Body of pancreas (tissue), 4 donors: ENCODE results near the gene MEF2D.

Experiments used
- POLR2A ChIP-seq, 3 donors: fragments of 450-650 bp; IDR thresholded peaks; one replicate each; pipeline ENCODE4 v1.6.1; 2016; ENCODE audit warnings: antibody characterized with exemption in 3 of 3, mild to moderate bottlenecking in 2 of 3
- TF ChIP-seq, protein P1 (sequence below), 7 experiments: fragments of 450-650 bp in 4 of 7; fragments of 200-600 bp in 3 of 7; sonication (generic) in 3 of 7; IDR thresholded peaks; one replicate each; pipeline ENCODE4 v1.5.1; 2016 to 2019; ENCODE audit warnings: antibody characterized with exemption in 7 of 7

DNA sequence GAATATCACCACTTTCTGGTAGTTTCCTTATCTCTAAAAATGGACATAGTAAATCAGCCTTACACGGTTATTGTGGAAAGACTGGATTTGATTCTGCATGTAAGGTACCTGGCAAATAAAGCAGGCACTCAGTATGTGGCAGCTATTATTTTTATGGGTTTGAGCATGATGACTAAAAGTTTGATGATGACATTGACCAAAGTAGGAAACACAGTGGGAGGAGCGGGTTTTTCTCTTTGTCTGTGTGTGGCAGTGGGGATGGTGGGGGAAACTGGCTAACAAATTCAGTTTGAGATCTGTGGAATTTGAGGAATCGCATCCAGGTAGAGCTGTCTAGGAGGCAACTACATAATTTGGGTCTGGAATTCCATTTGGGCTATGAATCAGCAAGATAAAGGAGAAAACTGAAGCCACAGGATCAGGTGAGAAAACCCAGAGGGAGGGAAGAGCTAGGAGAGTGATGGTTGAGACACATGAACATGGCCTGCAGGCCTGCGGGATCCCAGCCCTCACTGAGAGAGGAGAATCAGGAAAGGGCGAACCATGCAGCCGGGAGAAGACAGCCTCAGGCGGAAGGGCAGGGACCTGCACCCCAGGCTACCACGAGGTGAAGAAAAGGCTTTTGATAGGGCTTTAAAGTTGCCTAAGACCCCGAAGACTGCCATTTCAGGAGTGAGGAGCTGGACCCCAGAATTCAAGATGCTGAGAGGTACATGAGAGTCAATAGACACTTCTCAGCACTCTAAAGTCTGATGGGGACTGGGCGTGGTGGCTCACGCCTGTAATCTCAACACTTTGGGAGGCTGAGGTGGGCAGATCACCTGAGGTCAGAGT lies 52.2 kb downstream of the MEF2D start:
- TF ChIP-seq, protein P1, sequence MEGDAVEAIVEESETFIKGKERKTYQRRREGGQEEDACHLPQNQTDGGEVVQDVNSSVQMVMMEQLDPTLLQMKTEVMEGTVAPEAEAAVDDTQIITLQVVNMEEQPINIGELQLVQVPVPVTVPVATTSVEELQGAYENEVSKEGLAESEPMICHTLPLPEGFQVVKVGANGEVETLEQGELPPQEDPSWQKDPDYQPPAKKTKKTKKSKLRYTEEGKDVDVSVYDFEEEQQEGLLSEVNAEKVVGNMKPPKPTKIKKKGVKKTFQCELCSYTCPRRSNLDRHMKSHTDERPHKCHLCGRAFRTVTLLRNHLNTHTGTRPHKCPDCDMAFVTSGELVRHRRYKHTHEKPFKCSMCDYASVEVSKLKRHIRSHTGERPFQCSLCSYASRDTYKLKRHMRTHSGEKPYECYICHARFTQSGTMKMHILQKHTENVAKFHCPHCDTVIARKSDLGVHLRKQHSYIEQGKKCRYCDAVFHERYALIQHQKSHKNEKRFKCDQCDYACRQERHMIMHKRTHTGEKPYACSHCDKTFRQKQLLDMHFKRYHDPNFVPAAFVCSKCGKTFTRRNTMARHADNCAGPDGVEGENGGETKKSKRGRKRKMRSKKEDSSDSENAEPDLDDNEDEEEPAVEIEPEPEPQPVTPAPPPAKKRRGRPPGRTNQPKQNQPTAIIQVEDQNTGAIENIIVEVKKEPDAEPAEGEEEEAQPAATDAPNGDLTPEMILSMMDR (IDR thresholded peaks at IDR 0.05) = no peak
- TF ChIP-seq POLR2A (IDR thresholded peaks at IDR 0.05) = no peak
